ENCODE results near the gene ZSCAN5A. TPM values are rescaled to one million over a fixed set of nuclear protein-coding genes. Genes with fewer than 3 reads are reported as not detected.
A peak's percentile ranks its signal among the peaks of the same experiment; 100 is the strongest.

The ZSCAN5A gene
- total and polyA plus RNA-seq, 4 donors: 5.5 to 17.4 (median 10.1) TPM

DNA sequence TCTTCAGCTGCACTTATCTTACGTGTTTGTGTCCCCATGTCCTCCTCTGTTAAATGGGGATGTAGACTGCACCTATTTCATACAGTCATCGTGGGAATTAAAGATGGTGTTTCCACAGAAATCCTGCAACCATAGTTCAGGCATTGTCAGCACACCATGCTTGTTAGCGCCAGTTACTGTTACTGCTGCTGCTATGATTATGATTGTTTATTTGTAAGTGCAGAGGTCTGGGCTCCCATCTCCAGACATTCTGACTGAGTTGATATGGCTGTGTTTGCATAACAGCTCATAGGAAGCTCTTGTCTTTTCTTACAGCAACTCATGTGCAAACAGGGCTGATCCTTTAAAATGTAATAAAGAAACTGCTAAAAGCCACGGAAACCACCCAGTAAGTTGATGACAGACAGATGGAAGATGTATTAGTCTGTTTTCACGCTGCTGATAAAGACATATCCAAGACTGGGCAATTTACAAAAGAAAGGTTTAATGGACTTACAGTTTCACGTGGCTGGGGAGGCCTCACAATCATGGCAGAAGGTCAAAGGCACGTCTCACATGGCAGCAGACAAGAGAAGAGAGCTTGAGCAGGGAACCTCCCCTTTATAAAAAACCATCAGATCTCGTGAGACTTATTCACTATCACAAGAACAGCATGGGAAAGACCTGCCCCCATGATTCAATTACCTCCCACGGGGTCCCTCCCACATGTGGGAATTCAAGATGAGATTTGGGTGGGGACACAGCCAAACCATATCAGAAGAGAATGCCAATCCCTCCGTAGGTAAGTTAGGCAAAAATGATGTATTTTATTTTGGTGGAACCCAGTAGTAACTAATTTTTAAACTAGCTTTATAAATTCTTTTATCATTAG, 1.6 kb downstream of the ZSCAN5A start:
- Histone ChIP-seq H3K9me3 (ENCODE audit: control insufficient read depth in 4 of 4, insufficient read depth in 3 of 4, low read length in 3 of 4) (no peaks in the 10 kb centered on the region), H3K27ac (ENCODE audit: low read depth in 1 of 2, low read length in 1 of 2) (no peak overlapping the region), H3K4me3 (no peak overlapping the region), H3K9ac (ENCODE audit: insufficient read depth in 1 of 2, low read length in 2 of 2) (peak overlapping the region in 1 of 2 donors; percentile 13), H3K36me3 (ENCODE audit: control insufficient read depth in 4 of 4, insufficient read depth in 4 of 4, low read length in 4 of 4) (peaks cover 2 to 24% (median 5%) of the 10 kb centered on the region in 4 donors), H3K27me3 (ENCODE audit: control insufficient read depth in 3 of 3, insufficient read depth in 3 of 3, low read length in 2 of 3) (no peaks in the 10 kb centered on the region), H3K4me1 (ENCODE audit: control insufficient read depth in 5 of 5, insufficient read depth in 5 of 5, low read length in 5 of 5) (peaks cover 0 to 15% (median 3%) of the 10 kb centered on the region in 5 donors)
- ATAC-seq (ENCODE audit: insufficient read depth, low FRiP score) (no peak), DNase-seq (peak in 2 of 3 donors; percentile 32 to 37)
- 77 to 82% methylated on average over 10 of the region's 10 CpGs for WGBS, 2 donors
- TF ChIP-seq, protein P1, sequence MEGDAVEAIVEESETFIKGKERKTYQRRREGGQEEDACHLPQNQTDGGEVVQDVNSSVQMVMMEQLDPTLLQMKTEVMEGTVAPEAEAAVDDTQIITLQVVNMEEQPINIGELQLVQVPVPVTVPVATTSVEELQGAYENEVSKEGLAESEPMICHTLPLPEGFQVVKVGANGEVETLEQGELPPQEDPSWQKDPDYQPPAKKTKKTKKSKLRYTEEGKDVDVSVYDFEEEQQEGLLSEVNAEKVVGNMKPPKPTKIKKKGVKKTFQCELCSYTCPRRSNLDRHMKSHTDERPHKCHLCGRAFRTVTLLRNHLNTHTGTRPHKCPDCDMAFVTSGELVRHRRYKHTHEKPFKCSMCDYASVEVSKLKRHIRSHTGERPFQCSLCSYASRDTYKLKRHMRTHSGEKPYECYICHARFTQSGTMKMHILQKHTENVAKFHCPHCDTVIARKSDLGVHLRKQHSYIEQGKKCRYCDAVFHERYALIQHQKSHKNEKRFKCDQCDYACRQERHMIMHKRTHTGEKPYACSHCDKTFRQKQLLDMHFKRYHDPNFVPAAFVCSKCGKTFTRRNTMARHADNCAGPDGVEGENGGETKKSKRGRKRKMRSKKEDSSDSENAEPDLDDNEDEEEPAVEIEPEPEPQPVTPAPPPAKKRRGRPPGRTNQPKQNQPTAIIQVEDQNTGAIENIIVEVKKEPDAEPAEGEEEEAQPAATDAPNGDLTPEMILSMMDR (IDR thresholded peaks at IDR 0.05; ENCODE audit: control extremely low read depth, extremely low read depth): no peak

DNA sequence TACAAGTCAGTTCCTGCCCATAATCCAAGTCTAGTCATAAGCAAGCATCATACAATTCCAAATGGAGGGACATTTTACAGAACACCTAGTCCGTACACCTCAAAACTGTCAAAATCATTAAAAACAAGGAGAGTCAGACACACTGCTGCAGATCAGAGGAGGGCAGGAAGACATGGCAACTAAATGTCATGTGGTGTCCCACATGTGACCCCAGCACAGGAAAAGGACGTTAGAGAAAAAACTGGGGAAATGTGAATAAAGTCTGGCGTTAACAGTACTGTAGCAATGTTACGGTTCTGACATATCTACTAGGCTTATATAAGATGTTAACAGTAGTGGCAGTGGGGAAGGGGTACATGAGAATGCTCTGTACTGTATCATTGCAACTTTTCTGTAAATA, 2.3 kb downstream of the ZSCAN5A start:
- 41 to 65% methylated on average over 4 of the region's 4 CpGs for WGBS, 2 donors
- H3K36me3 ChIP-seq (ENCODE audit: control insufficient read depth in 4 of 4, insufficient read depth in 4 of 4, low read length in 4 of 4): peaks cover 2 to 24% (median 5%) of the 10 kb centered on the region in 4 donors
- H3K27me3 ChIP-seq (ENCODE audit: control insufficient read depth in 3 of 3, insufficient read depth in 3 of 3, low read length in 2 of 3): no peaks in the 10 kb centered on the region
- H3K9me3 ChIP-seq (ENCODE audit: control insufficient read depth in 4 of 4, insufficient read depth in 3 of 4, low read length in 3 of 4): no peaks in the 10 kb centered on the region
- no peak overlapping the region for H3K27ac ChIP-seq (ENCODE audit: low read depth in 1 of 2, low read length in 1 of 2)
- DNase-seq: no peak
- TF ChIP-seq, protein P1 (IDR thresholded peaks at IDR 0.05; ENCODE audit: control extremely low read depth, extremely low read depth): no peak
- no peak for ATAC-seq (ENCODE audit: insufficient read depth, low FRiP score)
- no peak overlapping the region for H3K4me3 ChIP-seq
- no peak overlapping the region for H3K9ac ChIP-seq (ENCODE audit: insufficient read depth in 1 of 2, low read length in 2 of 2)
- peaks cover 0 to 21% (median 3%) of the 10 kb centered on the region in 5 donors for H3K4me1 ChIP-seq (ENCODE audit: control insufficient read depth in 5 of 5, insufficient read depth in 5 of 5, low read length in 5 of 5)

DNA sequence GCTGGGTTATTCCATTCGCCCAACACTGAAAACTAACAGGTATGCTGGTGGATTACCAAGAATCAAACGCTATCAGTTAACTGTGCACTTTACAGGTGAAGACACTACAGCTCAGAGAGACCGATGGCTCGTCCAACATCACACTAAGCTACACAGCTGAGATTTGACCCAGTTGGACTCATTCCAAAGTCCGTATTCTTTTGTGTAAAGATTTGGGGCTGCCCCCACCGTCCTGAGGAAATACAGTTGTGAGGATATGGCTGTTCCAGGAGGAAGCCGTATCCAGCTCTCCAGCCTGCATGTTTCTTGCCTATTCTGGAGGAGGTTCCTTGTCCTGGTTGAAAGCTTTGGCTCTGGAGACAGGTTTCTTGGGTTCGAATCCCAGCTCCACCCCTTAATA, 4.2 kb downstream of the ZSCAN5A start:
- ATAC-seq (ENCODE audit: insufficient read depth, low FRiP score) (no peak), DNase-seq (no peak)
- TF ChIP-seq, protein P1 (IDR thresholded peaks at IDR 0.05; ENCODE audit: control extremely low read depth, extremely low read depth): no peak
- Histone ChIP-seq H3K27me3 (ENCODE audit: control insufficient read depth in 3 of 3, insufficient read depth in 3 of 3, low read length in 2 of 3) (no peaks in the 10 kb centered on the region), H3K9ac (ENCODE audit: insufficient read depth in 1 of 2, low read length in 2 of 2) (no peak overlapping the region), H3K9me3 (ENCODE audit: control insufficient read depth in 4 of 4, insufficient read depth in 3 of 4, low read length in 3 of 4) (no peaks in the 10 kb centered on the region), H3K4me3 (no peak overlapping the region), H3K27ac (ENCODE audit: low read depth in 1 of 2, low read length in 1 of 2) (no peak overlapping the region), H3K36me3 (ENCODE audit: control insufficient read depth in 4 of 4, insufficient read depth in 4 of 4, low read length in 4 of 4) (peaks cover 2 to 24% (median 5%) of the 10 kb centered on the region in 4 donors), H3K4me1 (ENCODE audit: control insufficient read depth in 5 of 5, insufficient read depth in 5 of 5, low read length in 5 of 5) (peaks cover 0 to 25% (median 5%) of the 10 kb centered on the region in 5 donors)
- 73 to 80% methylated on average over 8 of the region's 8 CpGs for WGBS, 2 donors
